ENCODE results near the gene PRDM16.

PRDM16 gene

GRCh38 chr1:3065396-3065795 lies 3.6 kb upstream of the PRDM16 start:
- Histone ChIP-seq H3K79me2 (ENCODE audit: insufficient read depth, low read length) (no peaks in the 10 kb centered on the region), H3K27ac (ENCODE audit: low read length) (no peak overlapping the region)

DNA sequence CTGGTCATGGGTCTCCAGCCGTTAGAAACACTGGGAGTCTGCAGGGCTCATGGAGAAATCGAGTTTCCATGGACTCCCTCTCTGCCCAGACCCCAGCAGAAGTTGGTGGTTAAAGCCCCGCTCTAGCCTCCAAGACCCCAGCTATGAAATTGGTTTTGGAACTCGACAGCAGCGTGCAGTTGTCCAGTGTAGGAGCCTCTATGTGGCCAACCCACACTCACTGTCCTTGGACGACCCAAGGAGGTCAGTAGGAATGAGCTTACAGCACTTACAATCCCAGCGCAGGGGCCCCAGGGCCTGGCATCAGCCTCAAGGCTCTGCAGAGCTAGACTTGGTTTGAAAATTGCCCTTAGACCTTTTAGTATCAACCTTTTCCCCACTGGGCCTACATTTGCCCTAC lies 3.2 kb upstream of the PRDM16 start:
- TF ChIP-seq, protein P1, sequence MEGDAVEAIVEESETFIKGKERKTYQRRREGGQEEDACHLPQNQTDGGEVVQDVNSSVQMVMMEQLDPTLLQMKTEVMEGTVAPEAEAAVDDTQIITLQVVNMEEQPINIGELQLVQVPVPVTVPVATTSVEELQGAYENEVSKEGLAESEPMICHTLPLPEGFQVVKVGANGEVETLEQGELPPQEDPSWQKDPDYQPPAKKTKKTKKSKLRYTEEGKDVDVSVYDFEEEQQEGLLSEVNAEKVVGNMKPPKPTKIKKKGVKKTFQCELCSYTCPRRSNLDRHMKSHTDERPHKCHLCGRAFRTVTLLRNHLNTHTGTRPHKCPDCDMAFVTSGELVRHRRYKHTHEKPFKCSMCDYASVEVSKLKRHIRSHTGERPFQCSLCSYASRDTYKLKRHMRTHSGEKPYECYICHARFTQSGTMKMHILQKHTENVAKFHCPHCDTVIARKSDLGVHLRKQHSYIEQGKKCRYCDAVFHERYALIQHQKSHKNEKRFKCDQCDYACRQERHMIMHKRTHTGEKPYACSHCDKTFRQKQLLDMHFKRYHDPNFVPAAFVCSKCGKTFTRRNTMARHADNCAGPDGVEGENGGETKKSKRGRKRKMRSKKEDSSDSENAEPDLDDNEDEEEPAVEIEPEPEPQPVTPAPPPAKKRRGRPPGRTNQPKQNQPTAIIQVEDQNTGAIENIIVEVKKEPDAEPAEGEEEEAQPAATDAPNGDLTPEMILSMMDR (IDR thresholded peaks at IDR 0.05; ENCODE audit: borderline replicate concordance, extremely low read depth, low read length, poor library complexity, severe bottlenecking): no peak
- TF ChIP-seq EZH2 (IDR thresholded peaks at IDR 0.05; ENCODE audit: borderline replicate concordance, low read depth, low read length, severe bottlenecking): no peak
- H4K20me1 ChIP-seq (ENCODE audit: insufficient read depth, low read length): no peaks in the 10 kb centered on the region
- ATAC-seq (ENCODE audit: insufficient read depth, low read depth): no peak
- H3K4me3 ChIP-seq (ENCODE audit: low read depth in 1 of 2, low read length in 2 of 2): no peak overlapping the region
- no peaks in the 10 kb centered on the region for H3K27me3 ChIP-seq (ENCODE audit: insufficient read depth, low read length, poor library complexity)
- no peak overlapping the region for H3K4me2 ChIP-seq (ENCODE audit: insufficient read depth, low read length)
- H3K9ac ChIP-seq (ENCODE audit: low read depth, low read length): no peak overlapping the region
- no peaks in the 10 kb centered on the region for H3K9me3 ChIP-seq (ENCODE audit: insufficient read depth, low read length, severe bottlenecking)
- H2AFZ ChIP-seq (ENCODE audit: low read depth, low read length): no peak overlapping the region
- no peaks in the 10 kb centered on the region for H3K4me1 ChIP-seq (ENCODE audit: insufficient read depth, low read length)
- no peaks in the 10 kb centered on the region for H3K36me3 ChIP-seq (ENCODE audit: insufficient read depth, low read length)
- no peak overlapping the region for H3K27ac ChIP-seq (ENCODE audit: low read length)
- DNase-seq: no peak
- no peaks in the 10 kb centered on the region for H3K79me2 ChIP-seq (ENCODE audit: insufficient read depth, low read length)

More at GRCh38 chr1:3065396-3065795, 3.6 kb upstream of the PRDM16 start:
- no peak overlapping the region for H3K4me2 ChIP-seq (ENCODE audit: insufficient read depth, low read length)
- H3K4me1 ChIP-seq (ENCODE audit: insufficient read depth, low read length): no peaks in the 10 kb centered on the region
- H3K36me3 ChIP-seq (ENCODE audit: insufficient read depth, low read length): no peaks in the 10 kb centered on the region
- no peaks in the 10 kb centered on the region for H3K27me3 ChIP-seq (ENCODE audit: insufficient read depth, low read length, poor library complexity)
- H4K20me1 ChIP-seq (ENCODE audit: insufficient read depth, low read length): no peaks in the 10 kb centered on the region
- no peak overlapping the region for H3K9ac ChIP-seq (ENCODE audit: low read depth, low read length)
- DNase-seq: no peak
- TF ChIP-seq, protein P1 (IDR thresholded peaks at IDR 0.05; ENCODE audit: borderline replicate concordance, extremely low read depth, low read length, poor library complexity, severe bottlenecking): no peak
- no peak overlapping the region for H2AFZ ChIP-seq (ENCODE audit: low read depth, low read length)
- no peaks in the 10 kb centered on the region for H3K9me3 ChIP-seq (ENCODE audit: insufficient read depth, low read length, severe bottlenecking)
- ATAC-seq (ENCODE audit: insufficient read depth, low read depth): no peak
- no peak overlapping the region for H3K4me3 ChIP-seq (ENCODE audit: low read depth in 1 of 2, low read length in 2 of 2)

DNA sequence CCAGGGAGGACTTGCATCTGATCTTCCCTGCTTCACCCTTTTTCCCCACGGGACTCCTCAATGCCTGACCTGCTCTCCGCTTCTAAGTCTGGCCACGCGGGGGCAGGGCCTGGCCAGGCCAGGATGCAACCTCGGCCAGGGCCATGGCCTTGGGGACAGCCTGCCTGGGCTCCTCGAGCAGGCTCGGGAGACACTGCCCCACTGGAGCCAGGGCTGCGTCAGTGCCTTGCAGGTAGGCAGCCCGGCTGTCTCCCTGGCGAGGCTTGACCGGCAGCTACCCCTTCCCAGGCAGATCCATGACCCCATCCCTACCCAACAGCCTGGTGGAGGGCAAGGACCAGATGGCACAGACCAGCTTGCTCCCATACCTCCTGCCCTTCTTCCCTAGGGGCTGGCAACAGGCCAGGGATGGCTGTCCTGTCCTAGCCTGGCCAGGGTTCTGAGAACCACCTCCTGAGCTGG lies 2.7 kb upstream of the PRDM16 start:
- no peak for ATAC-seq (ENCODE audit: insufficient read depth, low read depth)
- no peaks in the 10 kb centered on the region for H3K79me2 ChIP-seq (ENCODE audit: insufficient read depth, low read length)
- no peaks in the 10 kb centered on the region for H3K9me3 ChIP-seq (ENCODE audit: insufficient read depth, low read length, severe bottlenecking)
- no peak overlapping the region for H3K4me3 ChIP-seq (ENCODE audit: low read depth in 1 of 2, low read length in 2 of 2)
- DNase-seq: no peak
- no peak overlapping the region for H3K9ac ChIP-seq (ENCODE audit: low read depth, low read length)
- no peaks in the 10 kb centered on the region for H3K27me3 ChIP-seq (ENCODE audit: insufficient read depth, low read length, poor library complexity)
- TF ChIP-seq EZH2 (IDR thresholded peaks at IDR 0.05; ENCODE audit: borderline replicate concordance, low read depth, low read length, severe bottlenecking): no peak
- TF ChIP-seq, protein P1 (IDR thresholded peaks at IDR 0.05; ENCODE audit: borderline replicate concordance, extremely low read depth, low read length, poor library complexity, severe bottlenecking): no peak
- H3K36me3 ChIP-seq (ENCODE audit: insufficient read depth, low read length): no peaks in the 10 kb centered on the region
- H2AFZ ChIP-seq (ENCODE audit: low read depth, low read length): no peak overlapping the region
- H4K20me1 ChIP-seq (ENCODE audit: insufficient read depth, low read length): no peaks in the 10 kb centered on the region
- no peak overlapping the region for H3K4me2 ChIP-seq (ENCODE audit: insufficient read depth, low read length)
- H3K27ac ChIP-seq (ENCODE audit: low read length): no peak overlapping the region
- H3K4me1 ChIP-seq (ENCODE audit: insufficient read depth, low read length): no peaks in the 10 kb centered on the region

DNA sequence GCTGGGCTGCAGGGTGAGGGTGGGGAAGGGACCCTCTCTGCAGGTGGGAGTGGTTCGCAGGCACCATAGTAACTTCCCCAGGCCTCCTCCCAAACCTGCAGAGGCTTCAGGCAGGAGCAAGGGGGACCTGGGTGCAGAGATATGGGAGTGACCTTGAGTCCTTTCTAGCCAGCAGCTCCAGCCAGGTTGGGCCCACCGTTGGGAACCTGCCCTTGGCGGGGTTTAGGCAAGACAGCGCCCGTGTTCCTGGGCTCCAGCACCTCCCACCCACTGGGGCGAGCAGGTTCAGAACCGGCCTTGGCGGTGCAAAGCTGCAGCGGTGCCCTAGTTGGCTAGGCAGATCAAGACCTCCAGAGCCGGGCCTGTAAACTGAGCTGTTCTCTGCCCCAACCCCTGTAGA lies 2.2 kb upstream of the PRDM16 start:
- no peak overlapping the region for H2AFZ ChIP-seq (ENCODE audit: low read depth, low read length)
- H3K4me2 ChIP-seq (ENCODE audit: insufficient read depth, low read length): no peak overlapping the region
- no peak for TF ChIP-seq EZH2 (IDR thresholded peaks at IDR 0.05; ENCODE audit: borderline replicate concordance, low read depth, low read length, severe bottlenecking)
- TF ChIP-seq, protein P1 (IDR thresholded peaks at IDR 0.05; ENCODE audit: borderline replicate concordance, extremely low read depth, low read length, poor library complexity, severe bottlenecking): no peak
- no peaks in the 10 kb centered on the region for H3K36me3 ChIP-seq (ENCODE audit: insufficient read depth, low read length)
- no peaks in the 10 kb centered on the region for H3K79me2 ChIP-seq (ENCODE audit: insufficient read depth, low read length)
- no peaks in the 10 kb centered on the region for H4K20me1 ChIP-seq (ENCODE audit: insufficient read depth, low read length)
- no peaks in the 10 kb centered on the region for H3K9me3 ChIP-seq (ENCODE audit: insufficient read depth, low read length, severe bottlenecking)
- DNase-seq (no peak), ATAC-seq (ENCODE audit: insufficient read depth, low read depth) (no peak)
- H3K9ac ChIP-seq (ENCODE audit: low read depth, low read length): no peak overlapping the region
- H3K27me3 ChIP-seq (ENCODE audit: insufficient read depth, low read length, poor library complexity): no peaks in the 10 kb centered on the region
- no peaks in the 10 kb centered on the region for H3K4me1 ChIP-seq (ENCODE audit: insufficient read depth, low read length)
- H3K27ac ChIP-seq (ENCODE audit: low read length): no peak overlapping the region
- H3K4me3 ChIP-seq (ENCODE audit: low read depth in 1 of 2, low read length in 2 of 2): no peak overlapping the region
